PC-9 (cell line): ENCODE results near the gene ENG. TPM values are rescaled to one million over a fixed set of nuclear protein-coding genes. Genes with fewer than 3 reads are reported as not detected.

Experiments used
- BruUV-seq: library from RNA; stranded (reverse); fragments of 400-500 nt; replicated peaks from 2 replicates; lab custom pipeline; 2021; lab: Mats Ljungman, UMichigan
- CTCF ChIA-PET: fragments of 300-600 bp; sonication (Branson Sonifier 250); formaldehyde crosslinking; loops from one replicate; lab custom pipeline; 2022; ENCODE audit warnings: antibody characterized with exemption; lab: Charles Lee
- POLR2A ChIA-PET: fragments of 300-600 bp; sonication (Branson Sonifier 250); formaldehyde crosslinking; loops from one replicate; lab custom pipeline; 2022; ENCODE audit warnings: antibody characterized with exemption; ENCODE audit not compliant: unreplicated experiment; lab: Charles Lee
- DNase-seq, 2 experiments: peaks; one replicate each; pipeline versions ENCODE4 v3.0.0 to v3.0.0-alpha.2; 2015 to 2022; ENCODE audit warnings: mixed read lengths in 1 of 2
- H2AFZ ChIP-seq: fragments of 200-600 bp; sonication (generic); 2 replicates; pipeline ENCODE4 v1.8.1; 2017; ENCODE audit warnings: antibody characterized with exemption
- H3F3A ChIP-seq: fragments of 200-600 bp; sonication (generic); 2 replicates; pipeline ENCODE4 v1.8.1; 2017; ENCODE audit warnings: antibody characterized with exemption, mild to moderate bottlenecking, low read depth; ENCODE audit not compliant: insufficient read depth
- H3K27ac ChIP-seq: fragments of 200-600 bp; sonication (generic); 2 replicates; pipeline ENCODE4 v1.6.1; 2016; ENCODE audit warnings: mixed run types
- H3K27me3 ChIP-seq: fragments of 200-600 bp; sonication (generic); 2 replicates; pipeline ENCODE4 v1.6.1; 2016; ENCODE audit warnings: low read depth, mixed run types; ENCODE audit not compliant: insufficient read depth
- H3K36me3 ChIP-seq: fragments of 200-600 bp; sonication (generic); 2 replicates; pipeline ENCODE4 v1.6.1; 2016; ENCODE audit warnings: low read depth, mixed run types
- H3K4me1 ChIP-seq: fragments of 200-600 bp; sonication (generic); replicated peaks from 2 replicates; pipeline ENCODE4 v1.6.1; 2016; ENCODE audit warnings: mixed run types; ENCODE audit not compliant: insufficient read depth
- H3K4me2 ChIP-seq: fragments of 200-600 bp; sonication (generic); 2 replicates; pipeline ENCODE4 v1.6.1; 2017; ENCODE audit warnings: mixed run types
- H3K4me3 ChIP-seq: fragments of 200-600 bp; sonication (generic); 2 replicates; pipeline ENCODE4 v1.6.1; 2016; ENCODE audit warnings: mixed run types
- H3K79me2 ChIP-seq: fragments of 200-600 bp; sonication (generic); 2 replicates; pipeline ENCODE4 v1.6.1; 2017; ENCODE audit warnings: low read depth, mixed run types
- H3K9me2 ChIP-seq: fragments of 200-600 bp; sonication (generic); 2 replicates; pipeline ENCODE4 v1.8.1; 2017; ENCODE audit warnings: mild to moderate bottlenecking; ENCODE audit not compliant: insufficient read depth
- H3K9me3 ChIP-seq: fragments of 200-600 bp; sonication (generic); 2 replicates; pipeline ENCODE4 v1.8.1; 2016; ENCODE audit warnings: low read depth; ENCODE audit not compliant: insufficient read depth
- H4K20me1 ChIP-seq: fragments of 200-600 bp; sonication (generic); 2 replicates; pipeline ENCODE4 v1.8.1; 2017; ENCODE audit not compliant: insufficient read depth
- EZH2 ChIP-seq: fragments of 200-600 bp; sonication (generic); IDR thresholded peaks from 2 replicates; pipeline ENCODE4 v1.8.0; 2017; ENCODE audit warnings: antibody characterized with exemption, low read depth
- intact Hi-C: fragments of 100-400 bp; cut with micrococcal nuclease; formaldehyde crosslinking; loops from one replicate; pipeline ENCODE4 v1.10.0; 2022; ENCODE audit not compliant: unreplicated experiment
- total RNA-seq: library from RNA; stranded (reverse); gene quantifications from 2 replicates; pipeline ENCODE4 v1.2.3, GENCODE V29; 2021
- TF ChIP-seq, protein P1 (sequence below): fragments of 200-600 bp; sonication (generic); conservative IDR thresholded peaks from 2 replicates; pipeline ENCODE4 v1.6.1; 2017; ENCODE audit warnings: mixed run types, antibody characterized with exemption, mild to moderate bottlenecking, moderate library complexity

ENG gene
- total RNA-seq, 1 experiment from 2014 or later, result 23.1 TPM

DNA sequence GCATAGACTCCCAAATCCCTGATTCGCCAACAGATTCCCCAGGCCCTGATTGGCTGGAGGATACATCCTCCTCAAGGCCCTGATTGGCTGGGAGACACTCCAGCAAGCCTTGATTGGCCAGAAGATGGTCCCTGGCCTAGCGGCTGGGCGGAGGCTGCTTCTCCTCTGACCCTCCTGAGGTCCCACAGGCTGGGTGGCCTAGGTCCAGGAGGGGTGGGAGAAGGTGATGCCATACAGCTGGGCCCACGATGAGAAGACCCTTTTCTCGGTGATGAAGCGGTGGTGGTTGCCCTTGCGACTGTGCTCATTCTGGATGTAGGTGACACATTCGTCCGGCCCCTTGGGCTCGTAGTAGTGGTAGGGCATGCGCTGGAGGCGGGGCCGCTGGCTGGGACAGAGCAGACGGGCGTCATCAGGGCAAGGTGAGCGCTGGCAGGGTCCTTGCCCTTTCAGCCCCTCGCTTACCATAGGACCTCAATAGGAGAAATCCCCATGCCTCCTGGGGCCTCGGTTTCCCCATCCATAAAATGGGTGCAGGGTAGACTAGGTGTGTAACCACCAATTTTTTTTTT, 32.0 kb upstream of the ENG start:
- ChIA-PET POLR2A (no interaction called here), CTCF (interaction anchor here (0.6 kb wide), 1 partner anchor 56 kb away, joined by 7 read pairs; no protein-coding TSS in a partner anchor)
- no peaks in the 10 kb centered on the region for H3K36me3 ChIP-seq

DNA sequence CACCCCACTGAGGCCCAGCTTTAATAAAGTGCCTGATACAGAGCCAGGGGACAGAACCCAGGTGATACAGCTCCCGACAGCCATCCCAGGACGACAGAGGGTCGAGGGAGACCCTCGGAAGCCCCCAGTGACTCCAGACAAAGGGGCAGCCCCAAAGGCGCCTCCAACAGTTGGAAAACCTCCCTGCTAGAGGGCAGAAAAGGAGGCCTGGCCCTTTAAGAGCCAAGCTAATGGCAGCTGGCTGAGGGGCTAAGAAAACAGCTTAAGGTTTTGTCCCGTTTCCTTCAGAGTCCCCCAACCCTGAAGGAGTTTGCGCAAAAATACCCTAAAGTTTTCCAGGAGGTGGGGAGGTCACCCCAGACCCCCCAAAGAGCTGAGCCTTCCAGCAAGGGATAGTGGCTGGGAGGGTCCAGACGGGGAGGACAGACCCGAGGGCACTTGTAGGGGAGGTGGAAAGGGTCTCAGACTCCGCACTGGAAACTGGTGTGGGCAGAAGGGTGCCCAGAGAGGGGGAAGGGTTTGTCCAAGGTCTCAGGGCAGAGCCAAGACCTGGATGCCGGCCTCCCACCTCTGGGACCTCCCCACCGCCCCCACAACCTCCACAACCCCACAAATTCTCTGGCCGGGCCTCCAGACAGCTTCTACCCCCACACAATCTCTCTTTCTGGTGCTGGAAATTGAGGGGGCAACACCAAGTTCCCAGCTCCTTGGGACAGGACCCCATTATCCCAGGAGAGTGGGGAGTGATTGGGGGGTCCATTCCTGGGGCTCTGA, 31.2 kb upstream of the ENG start:
- no peaks in the 10 kb centered on the region for H3K9me2 ChIP-seq
- no peak overlapping the region for H3K27ac ChIP-seq
- H3K9me3 ChIP-seq, result no peaks in the 10 kb centered on the region
- H2AFZ ChIP-seq, result no peak overlapping the region
- BruUV-seq, result no TSS peak
- H3K27me3 ChIP-seq, result no peaks in the 10 kb centered on the region
- no peak for DNase-seq
- H3K4me3 ChIP-seq, result no peak overlapping the region
- H3F3A ChIP-seq, result peaks cover 3% of the 10 kb centered on the region; the same call in 1 of the 2 replicates
- TF ChIP-seq, protein P1, sequence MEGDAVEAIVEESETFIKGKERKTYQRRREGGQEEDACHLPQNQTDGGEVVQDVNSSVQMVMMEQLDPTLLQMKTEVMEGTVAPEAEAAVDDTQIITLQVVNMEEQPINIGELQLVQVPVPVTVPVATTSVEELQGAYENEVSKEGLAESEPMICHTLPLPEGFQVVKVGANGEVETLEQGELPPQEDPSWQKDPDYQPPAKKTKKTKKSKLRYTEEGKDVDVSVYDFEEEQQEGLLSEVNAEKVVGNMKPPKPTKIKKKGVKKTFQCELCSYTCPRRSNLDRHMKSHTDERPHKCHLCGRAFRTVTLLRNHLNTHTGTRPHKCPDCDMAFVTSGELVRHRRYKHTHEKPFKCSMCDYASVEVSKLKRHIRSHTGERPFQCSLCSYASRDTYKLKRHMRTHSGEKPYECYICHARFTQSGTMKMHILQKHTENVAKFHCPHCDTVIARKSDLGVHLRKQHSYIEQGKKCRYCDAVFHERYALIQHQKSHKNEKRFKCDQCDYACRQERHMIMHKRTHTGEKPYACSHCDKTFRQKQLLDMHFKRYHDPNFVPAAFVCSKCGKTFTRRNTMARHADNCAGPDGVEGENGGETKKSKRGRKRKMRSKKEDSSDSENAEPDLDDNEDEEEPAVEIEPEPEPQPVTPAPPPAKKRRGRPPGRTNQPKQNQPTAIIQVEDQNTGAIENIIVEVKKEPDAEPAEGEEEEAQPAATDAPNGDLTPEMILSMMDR, result no peak
- TF ChIP-seq EZH2, result no peak
- intact Hi-C loops, result no loop called here
- H3K4me2 ChIP-seq, result no peak overlapping the region
- H3K36me3 ChIP-seq, result no peaks in the 10 kb centered on the region
- ChIA-PET CTCF (interaction anchor here (0.6 kb wide), 1 partner anchor 57 kb away, joined by 7 read pairs; no protein-coding TSS in a partner anchor), POLR2A (no interaction called here)
- H3K79me2 ChIP-seq, result no peaks in the 10 kb centered on the region
- no peaks in the 10 kb centered on the region for H4K20me1 ChIP-seq
- no peaks in the 10 kb centered on the region for H3K4me1 ChIP-seq

More for the DNA sequence above, 32.0 kb upstream of the ENG start:
- H3K79me2 ChIP-seq, result no peaks in the 10 kb centered on the region
- no peaks in the 10 kb centered on the region for H3K4me1 ChIP-seq
- intact Hi-C loops, result no loop called here
- no peak for TF ChIP-seq EZH2
- TF ChIP-seq, protein P1, result no peak
- no peak for DNase-seq
- BruUV-seq, result no TSS peak
- no peaks in the 10 kb centered on the region for H3K27me3 ChIP-seq
- H3F3A ChIP-seq, result peaks cover 3% of the 10 kb centered on the region; the same call in 1 of the 2 replicates
- no peak overlapping the region for H3K27ac ChIP-seq
- no peaks in the 10 kb centered on the region for H4K20me1 ChIP-seq
- no peaks in the 10 kb centered on the region for H3K9me3 ChIP-seq
- no peak overlapping the region for H3K4me2 ChIP-seq
- no peak overlapping the region for H3K4me3 ChIP-seq
- H2AFZ ChIP-seq, result no peak overlapping the region
- no peaks in the 10 kb centered on the region for H3K9me2 ChIP-seq

DNA sequence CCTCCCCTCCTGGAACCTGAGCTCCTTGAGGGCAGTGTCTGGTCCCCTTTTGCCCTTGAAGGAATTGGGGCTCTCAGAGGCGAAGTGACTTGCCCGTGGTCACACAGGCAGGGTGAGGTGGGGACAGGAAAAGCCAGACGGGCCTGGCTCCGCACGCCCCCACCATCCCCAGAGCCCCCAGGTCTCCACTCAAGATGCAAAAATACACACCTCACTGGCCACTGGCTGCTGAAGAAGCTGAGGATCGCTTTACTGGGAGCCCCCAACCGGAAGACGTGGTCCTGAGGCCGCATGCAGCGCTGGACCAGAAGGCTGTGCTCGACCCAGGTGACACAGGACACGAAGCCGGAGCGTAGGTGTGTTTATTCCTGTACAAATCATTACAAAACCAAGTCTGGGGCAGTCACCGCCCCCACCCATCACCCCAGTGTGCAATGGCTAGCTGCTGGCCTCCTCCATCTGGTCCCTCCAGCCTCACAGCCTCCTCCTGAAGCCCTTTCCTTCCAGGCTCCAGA, 30.6 kb upstream of the ENG start:
- Histone ChIP-seq H3K27me3 (no peaks in the 10 kb centered on the region), H3F3A (peaks cover 3% of the 10 kb centered on the region; the same call in 1 of the 2 replicates), H3K9me3 (no peaks in the 10 kb centered on the region), H3K79me2 (no peaks in the 10 kb centered on the region), H2AFZ (no peak overlapping the region), H3K4me3 (no peak overlapping the region), H3K36me3 (no peaks in the 10 kb centered on the region), H4K20me1 (no peaks in the 10 kb centered on the region), H3K27ac (no peak overlapping the region), H3K9me2 (no peaks in the 10 kb centered on the region), H3K4me2 (no peak overlapping the region), H3K4me1 (no peaks in the 10 kb centered on the region)
- ChIA-PET CTCF (no interaction called here), POLR2A (no interaction called here)
- no peak for TF ChIP-seq EZH2
- TF ChIP-seq, protein P1, result no peak
- BruUV-seq, result no TSS peak
- intact Hi-C loops, result no loop called here
- DNase-seq, result no peak
